ENCODE data around the gene JAM3.

JAM3 gene

DNA sequence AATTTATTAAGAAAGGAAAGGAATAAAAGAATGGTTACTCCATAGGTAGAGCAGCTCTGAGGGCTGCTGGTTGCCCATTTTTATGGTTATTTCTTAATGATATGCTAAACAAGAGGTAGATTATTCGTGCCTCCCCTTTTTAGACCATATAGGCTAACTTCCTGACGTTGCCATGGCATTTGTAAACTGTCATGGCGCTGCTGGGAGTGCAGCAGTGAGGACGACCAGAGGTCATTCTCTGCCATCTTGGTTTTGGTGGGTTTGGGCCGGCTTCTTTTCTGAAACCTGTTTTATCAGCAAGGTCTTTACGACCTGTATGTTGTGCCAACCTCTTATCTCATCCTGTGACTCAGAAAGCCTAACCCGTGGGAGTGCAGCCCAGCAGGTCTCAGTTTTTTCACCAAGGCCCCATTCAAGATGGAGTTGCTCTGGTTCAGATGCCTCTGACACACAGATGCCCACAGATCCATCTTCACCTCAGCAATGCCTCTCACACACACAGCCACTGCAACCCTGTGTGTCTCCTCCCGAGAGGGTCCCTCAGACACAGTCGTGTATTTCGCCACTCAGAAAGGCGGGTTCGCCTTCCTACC lies 16.4 kb upstream of the JAM3 start:
- no peak for DNase-seq (ENCODE audit: low read depth)
- TF ChIP-seq CTCF (conservative IDR thresholded peaks at IDR 0.05; ENCODE audit: low read depth, low read length), result no peak
- no peak overlapping the region for H3K4me3 ChIP-seq (ENCODE audit: low read length)

DNA sequence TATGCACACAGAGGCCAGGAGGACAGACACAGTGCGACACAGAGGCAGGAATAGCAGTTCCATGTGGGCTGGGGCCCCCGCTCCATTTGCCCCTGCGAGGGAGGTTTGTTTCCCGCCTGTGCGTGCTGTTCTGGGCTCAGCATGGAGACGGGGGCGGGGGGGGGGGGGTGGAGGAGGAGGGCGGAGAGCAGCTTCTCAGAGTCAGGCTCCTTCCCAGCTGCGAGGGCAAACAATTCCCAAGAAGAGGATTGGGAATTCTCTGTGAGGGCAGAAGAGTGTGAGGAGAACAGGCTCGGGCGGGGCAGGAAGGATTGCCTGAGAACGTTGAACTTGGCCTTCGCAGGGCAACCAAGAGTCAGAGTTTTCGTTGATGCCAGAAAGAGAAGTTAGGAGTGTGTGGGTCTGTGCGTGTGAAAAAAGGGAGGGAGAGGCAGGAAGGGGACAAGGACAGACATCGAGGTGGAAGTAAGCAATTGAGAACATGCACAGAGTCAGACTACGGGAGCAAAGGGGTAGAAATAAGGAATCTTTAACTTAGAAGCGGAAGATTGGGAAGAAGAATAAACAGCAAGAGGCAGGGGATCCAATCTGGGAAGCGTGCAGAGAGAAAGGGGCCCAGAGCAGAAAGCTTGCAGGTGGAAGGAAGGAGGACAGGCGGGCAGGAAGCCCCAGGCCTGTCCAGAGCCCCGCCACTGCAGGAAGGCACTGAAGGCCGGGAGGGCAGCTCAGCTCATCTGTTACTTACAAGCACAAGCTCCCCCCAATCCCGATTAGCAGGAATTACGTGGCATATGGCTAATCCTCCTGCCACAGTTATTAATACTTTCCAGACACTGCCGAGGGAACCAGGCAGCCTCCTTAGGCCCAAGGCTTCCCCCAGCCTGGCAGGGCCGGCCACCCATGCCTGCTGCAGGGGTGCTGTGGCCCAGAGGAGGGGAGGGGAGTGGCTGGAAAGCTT lies 15.6 kb upstream of the JAM3 start:
- DNase-seq (ENCODE audit: low read depth), result no peak
- TF ChIP-seq CTCF (conservative IDR thresholded peaks at IDR 0.05; ENCODE audit: low read depth, low read length), result no peak
- no peak overlapping the region for H3K4me3 ChIP-seq (ENCODE audit: low read length)

DNA sequence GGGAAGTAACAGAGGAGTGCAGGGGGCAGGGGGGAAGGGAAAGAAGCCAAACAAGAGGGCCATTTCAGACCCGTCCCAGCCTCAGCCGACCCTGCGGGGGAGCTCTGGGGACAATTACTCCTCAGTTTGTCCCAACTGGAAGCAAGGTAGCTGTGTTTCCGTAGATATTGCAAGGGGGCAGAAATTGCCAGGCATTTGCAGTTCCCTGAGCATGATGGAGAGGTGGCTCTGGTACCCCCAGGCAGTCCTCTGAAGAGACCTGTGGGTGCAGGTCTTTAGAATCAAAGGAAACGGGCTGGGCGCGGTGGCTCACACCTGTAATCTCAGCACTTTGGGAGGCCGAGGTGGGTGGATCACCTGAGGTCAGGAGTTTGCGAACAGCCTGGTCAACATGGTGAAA lies 13.8 kb upstream of the JAM3 start:
- no peak overlapping the region for H3K4me3 ChIP-seq (ENCODE audit: low read length)
- DNase-seq (ENCODE audit: low read depth), result no peak
- TF ChIP-seq CTCF (conservative IDR thresholded peaks at IDR 0.05; ENCODE audit: low read depth, low read length), result no peak

DNA sequence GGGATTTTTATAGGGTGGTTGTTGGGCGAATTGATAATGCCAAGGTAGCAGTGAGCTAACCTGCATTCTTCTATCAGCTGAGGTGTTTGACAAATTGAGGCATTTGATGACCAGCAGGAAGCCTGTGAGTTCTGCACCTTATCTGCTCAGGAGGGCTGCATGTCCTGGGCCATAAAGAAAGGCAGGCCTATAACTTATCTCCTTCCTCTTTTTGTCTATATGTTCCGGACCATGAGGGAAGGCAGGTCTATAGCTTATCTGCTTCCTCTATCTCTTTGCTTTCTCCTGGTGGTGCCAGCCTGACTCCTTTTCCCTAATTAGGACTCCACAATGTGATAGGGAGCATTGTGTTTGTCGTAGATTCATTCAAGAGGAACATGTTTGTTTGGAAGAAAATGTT lies 8.6 kb upstream of the JAM3 start:
- DNase-seq (ENCODE audit: low read depth), result no peak
- no peak overlapping the region for H3K4me3 ChIP-seq (ENCODE audit: low read length)
- no peak for TF ChIP-seq CTCF (conservative IDR thresholded peaks at IDR 0.05; ENCODE audit: low read depth, low read length)

DNA sequence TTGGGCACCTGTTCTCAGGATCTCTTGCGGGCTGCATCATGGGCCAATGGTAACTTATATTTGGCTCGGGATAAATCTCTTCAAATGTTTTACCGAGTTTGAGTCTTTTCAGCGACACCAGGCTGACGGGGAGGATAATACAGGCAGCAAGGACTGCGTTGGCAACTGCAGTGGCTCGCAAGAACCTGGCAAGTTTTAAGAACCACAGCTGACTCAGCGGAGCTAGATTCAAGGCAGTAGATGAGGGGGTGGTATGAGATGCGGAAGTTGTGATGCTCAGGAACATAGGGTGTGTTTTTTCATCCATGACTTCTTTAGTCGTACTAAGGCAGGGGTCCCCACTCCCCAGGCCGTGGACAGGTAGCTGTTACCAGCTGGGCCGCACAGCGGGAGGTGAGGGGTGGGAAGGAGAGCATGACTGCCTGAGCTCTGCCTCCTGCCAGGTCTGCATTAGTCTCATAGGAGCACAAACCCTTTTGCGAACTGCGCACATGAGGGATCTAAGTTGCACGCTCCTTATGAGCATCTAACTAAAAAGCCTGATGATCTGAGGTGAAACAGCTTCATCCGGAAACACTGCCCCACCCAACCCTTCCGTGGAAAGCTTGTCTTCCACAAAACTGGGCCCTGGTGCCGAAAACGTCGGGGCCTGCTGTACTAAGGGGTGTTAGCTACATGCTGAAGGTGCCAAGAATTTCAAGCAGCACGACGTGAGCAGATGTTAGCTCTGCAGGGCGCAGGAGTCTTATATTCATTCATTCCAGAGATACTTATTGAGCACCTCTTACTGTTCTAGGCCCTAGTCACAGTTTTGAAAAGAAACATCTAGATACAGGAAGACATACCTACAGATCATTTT lies 6.4 kb upstream of the JAM3 start:
- DNase-seq (ENCODE audit: low read depth), result no peak
- H3K4me3 ChIP-seq (ENCODE audit: low read length), result no peak overlapping the region
- no peak for TF ChIP-seq CTCF (conservative IDR thresholded peaks at IDR 0.05; ENCODE audit: low read depth, low read length)

GRCh38 chr11:134063124-134063495 lies 5.8 kb upstream of the JAM3 start:
- no peak overlapping the region for H3K4me3 ChIP-seq (ENCODE audit: low read length)
- DNase-seq (ENCODE audit: low read depth), result no peak
- TF ChIP-seq CTCF (conservative IDR thresholded peaks at IDR 0.05; ENCODE audit: low read depth, low read length), result no peak

All from retinal pigment epithelial cell (primary cell).